IMR-90 (cell line): ENCODE results near the gene ACACB. TPM values are rescaled to one million over a fixed set of nuclear protein-coding genes. Genes with fewer than 3 reads are reported as not detected.

Source experiments
- ATAC-seq: fragments of 200-7000 bp; cut with Tn5 transposase; 2 replicates; pipeline ENCODE4 v1.9.1; 2020; ENCODE audit warnings: low read depth, mild to moderate bottlenecking, moderate library complexity
- BruUV-seq: library from RNA; stranded (reverse); fragments of 400-500 nt; replicated peaks from 2 replicates; lab custom pipeline; 2021; lab: Mats Ljungman, UMichigan
- CTCF ChIA-PET: fragments of 300-600 bp; formaldehyde crosslinking; extraction: SDS; loops from one replicate; lab custom pipeline; 2021; ENCODE audit warnings: antibody characterized with exemption; lab: Yijun Ruan, JAX
- POLR2A ChIA-PET: fragments of 300-600 bp; sonication (Branson Sonifier 250); formaldehyde crosslinking; loops from one replicate; lab custom pipeline; 2022; ENCODE audit warnings: antibody characterized with exemption; ENCODE audit not compliant: unreplicated experiment; lab: Charles Lee
- DNase-seq: peaks from one replicate; pipeline ENCODE4 v3.0.0; 2013
- H2AFZ ChIP-seq: replicated peaks from 2 replicates; pipeline ENCODE3; 2013; ENCODE audit warnings: low read length, mild to moderate bottlenecking; ENCODE audit not compliant: poor library complexity
- H2AK5ac ChIP-seq: 2 replicates; pipeline ENCODE4 v1.6.1; 2013; ENCODE audit warnings: low read depth, low read length, inconsistent platforms
- H2AK9ac ChIP-seq: replicated peaks from 2 replicates; pipeline ENCODE3; 2013; ENCODE audit warnings: mild to moderate bottlenecking, low read depth, low read length, moderate library complexity; ENCODE audit not compliant: poor library complexity
- H2BK120ac ChIP-seq: 2 replicates; pipeline ENCODE4 v1.6.1; 2013; ENCODE audit warnings: low read depth, low read length, inconsistent platforms
- H2BK15ac ChIP-seq: 3 replicates; pipeline ENCODE4 v1.6.1; 2013; ENCODE audit warnings: low read depth, low read length, inconsistent platforms
- H2BK20ac ChIP-seq: 2 replicates; pipeline ENCODE4 v1.6.1; 2013; ENCODE audit warnings: low read depth, mild to moderate bottlenecking, inconsistent platforms, low read length, moderate library complexity
- H2BK5ac ChIP-seq: 2 replicates; pipeline ENCODE4 v1.6.1; 2013; ENCODE audit warnings: mild to moderate bottlenecking, low read depth, low read length, inconsistent platforms; ENCODE audit not compliant: poor library complexity, severe bottlenecking
- H3K14ac ChIP-seq: replicated peaks from 2 replicates; pipeline ENCODE4 v1.6.1; 2013; ENCODE audit warnings: low read depth, low read length, inconsistent platforms
- H3K18ac ChIP-seq: 2 replicates; pipeline ENCODE4 v1.6.1; 2013; ENCODE audit warnings: low read depth, low read length, control low read depth
- H3K23ac ChIP-seq: 2 replicates; pipeline ENCODE4 v1.6.1; 2013; ENCODE audit warnings: low read depth, low read length, inconsistent platforms
- H3K27ac ChIP-seq: 2 replicates; pipeline ENCODE4 v1.5.1; 2013; ENCODE audit warnings: mild to moderate bottlenecking, control low read depth, low read length; ENCODE audit not compliant: insufficient read depth
- H3K27me3 ChIP-seq: 2 replicates; pipeline ENCODE4 v1.6.1; 2013; ENCODE audit warnings: low read length; ENCODE audit not compliant: control insufficient read depth, insufficient read depth
- H3K36me3 ChIP-seq: 2 replicates; pipeline ENCODE4 v1.6.1; 2013; ENCODE audit warnings: low read length, mixed read lengths; ENCODE audit not compliant: control insufficient read depth, insufficient read depth
- H3K4ac ChIP-seq: 2 replicates; pipeline ENCODE4 v1.6.1; 2013; ENCODE audit warnings: low read depth, low read length, inconsistent platforms
- H3K4me1 ChIP-seq: 2 replicates; pipeline ENCODE4 v1.6.1; 2013; ENCODE audit warnings: low read length, mixed read lengths; ENCODE audit not compliant: control insufficient read depth, insufficient read depth
- H3K4me2 ChIP-seq: 2 replicates; pipeline ENCODE4 v1.6.1; 2013; ENCODE audit warnings: low read depth, mild to moderate bottlenecking, control low read depth, low read length, moderate library complexity
- H3K4me3 ChIP-seq: 2 replicates; pipeline ENCODE4 v1.5.1; 2013; ENCODE audit warnings: low read depth, mild to moderate bottlenecking, control low read depth, low read length, moderate library complexity; ENCODE audit not compliant: insufficient read depth
- H3K56ac ChIP-seq: 2 replicates; pipeline ENCODE4 v1.6.1; 2013; ENCODE audit warnings: low read length, inconsistent platforms; ENCODE audit not compliant: insufficient read depth; ENCODE audit errors: extremely low read depth
- H3K79me1 ChIP-seq, 2 experiments: 2 replicates each; pipeline ENCODE4 v1.6.1; 2013; ENCODE audit warnings: low read length in 2 of 2, inconsistent platforms in 1 of 2, low read depth in 1 of 2
- H3K9ac ChIP-seq: 2 replicates; pipeline ENCODE4 v1.6.1; 2013; ENCODE audit warnings: low read depth, low read length, control low read depth
- H3K9me1 ChIP-seq: 2 replicates; pipeline ENCODE4 v1.6.1; 2013; ENCODE audit warnings: low read length, inconsistent platforms; ENCODE audit not compliant: insufficient read depth
- H3K9me3 ChIP-seq: 2 replicates; pipeline ENCODE4 v1.6.1; 2013; ENCODE audit warnings: low read length; ENCODE audit not compliant: control insufficient read depth, insufficient read depth
- H4K20me1 ChIP-seq: 2 replicates; pipeline ENCODE4 v1.6.1; 2013; ENCODE audit warnings: low read length, inconsistent platforms; ENCODE audit not compliant: insufficient read depth
- H4K5ac ChIP-seq: 2 replicates; pipeline ENCODE4 v1.6.1; 2013; ENCODE audit warnings: mild to moderate bottlenecking, low read depth, low read length, control low read depth
- H4K8ac ChIP-seq, 2 experiments: 2 replicates each; pipeline ENCODE4 v1.6.1; 2013; ENCODE audit warnings: low read depth in 2 of 2, low read length in 2 of 2, control low read depth in 1 of 2, inconsistent platforms in 1 of 2
- H4K91ac ChIP-seq: 2 replicates; pipeline ENCODE4 v1.6.1; 2013; ENCODE audit warnings: low read depth, low read length, inconsistent platforms; ENCODE audit not compliant: insufficient read depth
- BHLHE40 ChIP-seq: fragments of 150-350 bp; IDR thresholded peaks from 2 replicates; pipeline ENCODE4 v1.6.1; 2016; ENCODE audit warnings: mild to moderate bottlenecking, low read depth, low read length
- CEBPB ChIP-seq: IDR thresholded peaks from 2 replicates; pipeline ENCODE4 v1.6.1; 2012; ENCODE audit warnings: low read depth, low read length, improper control_type of control experiment
- CHD1 ChIP-seq: IDR thresholded peaks from 2 replicates; pipeline ENCODE4 v1.6.1; 2012; ENCODE audit warnings: low read depth, low read length, improper control_type of control experiment
- FOS ChIP-seq: fragments of 150-350 bp; IDR thresholded peaks from 2 replicates; pipeline ENCODE4 v1.6.1; 2016; ENCODE audit warnings: low read depth, low read length
- MAFK ChIP-seq: IDR thresholded peaks from 2 replicates; pipeline ENCODE4 v1.6.1; 2012; ENCODE audit warnings: low read depth, low read length, improper control_type of control experiment
- MAZ ChIP-seq: IDR thresholded peaks from 2 replicates; pipeline ENCODE4 v1.6.1; 2012; ENCODE audit warnings: low read depth, mild to moderate bottlenecking, low read length, improper control_type of control experiment, moderate library complexity, borderline replicate concordance
- MXI1 ChIP-seq: IDR thresholded peaks from 2 replicates; pipeline ENCODE4 v1.6.1; 2012; ENCODE audit warnings: low read depth, mild to moderate bottlenecking, low read length, moderate library complexity, borderline replicate concordance
- NFE2L2 ChIP-seq: fragments of 150-350 bp; IDR thresholded peaks from 2 replicates; pipeline ENCODE4 v1.6.1; 2016; ENCODE audit warnings: low read depth, mild to moderate bottlenecking, low read length
- POLR2A ChIP-seq: IDR thresholded peaks from 2 replicates; pipeline ENCODE4 v1.6.1; 2012; ENCODE audit warnings: mild to moderate bottlenecking, low read depth, low read length
- RAD21 ChIP-seq: IDR thresholded peaks from 2 replicates; pipeline ENCODE4 v1.6.1; 2012; ENCODE audit warnings: low read length, improper control_type of control experiment
- RCOR1 ChIP-seq: IDR thresholded peaks from 2 replicates; pipeline ENCODE4 v1.6.1; 2012; ENCODE audit warnings: mild to moderate bottlenecking, low read length, improper control_type of control experiment; ENCODE audit not compliant: insufficient replicate concordance
- RFX5 ChIP-seq: IDR thresholded peaks from 2 replicates; pipeline ENCODE4 v1.8.0; 2012; ENCODE audit warnings: low read depth, mild to moderate bottlenecking, low read length, moderate library complexity
- SMC3 ChIP-seq: fragments of 150-350 bp; IDR thresholded peaks from 2 replicates; pipeline ENCODE4 v1.6.1; 2016; ENCODE audit warnings: low read depth, mild to moderate bottlenecking, antibody characterized with exemption, low read length, moderate library complexity
- WGBS, 2 experiments: methylation state at CpG; one replicate each; pipeline versions ENCODE4 v1.1.5 to v1.1.7; 2013; ENCODE audit warnings: missing lambda C conversion rate in 2 of 2; ENCODE audit not compliant: insufficient read length in 1 of 2; ENCODE audit errors: extremely low coverage in 2 of 2; 5-methylcytosine and 5-hydroxymethylcytosine counted together
- dilution Hi-C: fragments of 300-500 bp; cut with HindIII; formaldehyde crosslinking; loops from one replicate; pipeline ENCODE4 v1.14.3; 2018; ENCODE audit warnings: low sequenced_read_pairs; ENCODE audit not compliant: unreplicated experiment
- in situ Hi-C: fragments of 300-500 bp; cut with MboI; formaldehyde crosslinking; loops from 3 replicates; pipeline ENCODE4 v1.14.3; 2019; ENCODE audit warnings: low sequenced_read_pairs, inconsistent platforms, mixed read lengths
- intact Hi-C: fragments of 100-400 bp; cut with micrococcal nuclease; formaldehyde crosslinking; loops from 2 replicates; pipeline ENCODE4 v1.10.0; 2022
- polyA plus RNA-seq, 3 experiments: library from polyadenylated mRNA; depleted of rRNA; stranded (reverse); fragments of >200 nt; gene quantifications; 2 replicates each; pipeline ENCODE4 v1.2.3, GENCODE V29; 2012; ENCODE audit warnings: low replicate concordance in 1 of 3
- total RNA-seq: library from RNA; depleted of rRNA; stranded (reverse); fragments of >200 nt; gene quantifications from 2 replicates; pipeline ENCODE4 v1.2.3, GENCODE V29; 2012
- TF ChIP-seq, protein P1 (sequence below): conservative IDR thresholded peaks from 2 replicates; pipeline ENCODE4 v1.5.1; 2012; ENCODE audit warnings: mild to moderate bottlenecking, low read depth, low read length, improper control_type of control experiment
- TF ChIP-seq, protein P2 (sequence below): fragments of 150-350 bp; IDR thresholded peaks from 2 replicates; pipeline ENCODE4 v1.6.1; 2016; ENCODE audit warnings: low read depth, mild to moderate bottlenecking, low read length, moderate library complexity, borderline replicate concordance

ACACB gene
- total and polyA plus RNA-seq, 2 of the 4 experiments (the other 2 are of a cell fraction), result 2.0 to 2.1 TPM

DNA sequence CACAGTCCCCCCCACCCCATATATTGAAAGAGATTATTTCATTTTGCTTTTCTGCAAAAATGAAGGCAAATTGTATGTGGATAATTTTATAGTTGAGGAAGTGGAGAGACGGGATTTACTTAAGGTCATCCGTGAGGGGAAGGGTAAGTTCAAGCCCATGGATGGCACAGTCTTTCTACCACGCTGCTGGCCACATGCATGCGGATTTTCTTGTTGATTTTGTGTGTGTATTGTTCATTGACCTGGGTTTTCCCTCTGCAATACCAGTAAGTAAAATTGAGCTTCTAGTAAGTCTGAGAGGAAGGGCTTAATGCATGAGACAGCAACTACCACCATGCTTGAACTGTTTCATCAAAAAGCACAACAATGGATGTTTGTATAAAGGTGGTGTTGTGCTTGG, 35.1 kb downstream of the ACACB start:
- Histone ChIP-seq H4K5ac (no peak overlapping the region), H2BK5ac (no peak overlapping the region), H4K20me1 (no peaks in the 10 kb centered on the region), H3K23ac (no peak overlapping the region), H3K4me2 (no peak overlapping the region), H4K8ac (no peak overlapping the region), H3K9me1 (no peaks in the 10 kb centered on the region), H3K56ac (no peak overlapping the region), H3K9ac (no peak overlapping the region), H3K4me1 (0 out of 2 replicates have a peak, but pooled peaks cover 2% of the 10 kb centered on the region), H3K9me3 (no peaks in the 10 kb centered on the region), H2BK20ac (no peak overlapping the region), H2BK120ac (no peak overlapping the region), H2AFZ (no peak overlapping the region), H3K27ac (no peak overlapping the region), H3K79me1 (0 out of 4 replicates have a peak, but pooled peaks cover 0 to 6% of the 10 kb centered on the region in 2 experiments), H3K14ac (no peak overlapping the region), H2AK9ac (no peak overlapping the region), H3K4me3 (no peak overlapping the region), H3K4ac (no peak overlapping the region), H2AK5ac (no peak overlapping the region), H3K27me3 (peaks cover 10% of the 10 kb centered on the region), H3K36me3 (no peaks in the 10 kb centered on the region), H4K91ac (no peak overlapping the region), H3K18ac (no peak overlapping the region), H2BK15ac (no peak overlapping the region)
- in situ Hi-C loops, result no loop called here
- no peak for TF ChIP-seq SMC3
- no peak for TF ChIP-seq NFE2L2
- TF ChIP-seq, protein P1, sequence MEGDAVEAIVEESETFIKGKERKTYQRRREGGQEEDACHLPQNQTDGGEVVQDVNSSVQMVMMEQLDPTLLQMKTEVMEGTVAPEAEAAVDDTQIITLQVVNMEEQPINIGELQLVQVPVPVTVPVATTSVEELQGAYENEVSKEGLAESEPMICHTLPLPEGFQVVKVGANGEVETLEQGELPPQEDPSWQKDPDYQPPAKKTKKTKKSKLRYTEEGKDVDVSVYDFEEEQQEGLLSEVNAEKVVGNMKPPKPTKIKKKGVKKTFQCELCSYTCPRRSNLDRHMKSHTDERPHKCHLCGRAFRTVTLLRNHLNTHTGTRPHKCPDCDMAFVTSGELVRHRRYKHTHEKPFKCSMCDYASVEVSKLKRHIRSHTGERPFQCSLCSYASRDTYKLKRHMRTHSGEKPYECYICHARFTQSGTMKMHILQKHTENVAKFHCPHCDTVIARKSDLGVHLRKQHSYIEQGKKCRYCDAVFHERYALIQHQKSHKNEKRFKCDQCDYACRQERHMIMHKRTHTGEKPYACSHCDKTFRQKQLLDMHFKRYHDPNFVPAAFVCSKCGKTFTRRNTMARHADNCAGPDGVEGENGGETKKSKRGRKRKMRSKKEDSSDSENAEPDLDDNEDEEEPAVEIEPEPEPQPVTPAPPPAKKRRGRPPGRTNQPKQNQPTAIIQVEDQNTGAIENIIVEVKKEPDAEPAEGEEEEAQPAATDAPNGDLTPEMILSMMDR, result no peak
- TF ChIP-seq RCOR1, result no peak
- TF ChIP-seq RAD21, result no peak
- TF ChIP-seq BHLHE40, result no peak
- TF ChIP-seq MAZ, result no peak
- TF ChIP-seq RFX5, result no peak
- TF ChIP-seq MXI1, result no peak
- TF ChIP-seq CEBPB, result no peak
- TF ChIP-seq, protein P2, sequence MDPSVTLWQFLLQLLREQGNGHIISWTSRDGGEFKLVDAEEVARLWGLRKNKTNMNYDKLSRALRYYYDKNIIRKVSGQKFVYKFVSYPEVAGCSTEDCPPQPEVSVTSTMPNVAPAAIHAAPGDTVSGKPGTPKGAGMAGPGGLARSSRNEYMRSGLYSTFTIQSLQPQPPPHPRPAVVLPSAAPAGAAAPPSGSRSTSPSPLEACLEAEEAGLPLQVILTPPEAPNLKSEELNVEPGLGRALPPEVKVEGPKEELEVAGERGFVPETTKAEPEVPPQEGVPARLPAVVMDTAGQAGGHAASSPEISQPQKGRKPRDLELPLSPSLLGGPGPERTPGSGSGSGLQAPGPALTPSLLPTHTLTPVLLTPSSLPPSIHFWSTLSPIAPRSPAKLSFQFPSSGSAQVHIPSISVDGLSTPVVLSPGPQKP, result no peak
- no peak for TF ChIP-seq FOS
- TF ChIP-seq MAFK, result no peak
- TF ChIP-seq CHD1, result no peak
- no peak for TF ChIP-seq POLR2A
- DNase-seq (no peak), ATAC-seq (no peak)
- no TSS peak for BruUV-seq
- dilution Hi-C loops, result no loop called here
- POLR2A ChIA-PET, result no interaction called here
- CTCF ChIA-PET, result no interaction called here
- intact Hi-C loops, result no loop called here
- WGBS, 2 experiments, result 100% methylated on average over 2 of the region's 4 CpGs; no CpG with 5 or more reads in 1 of the 2 experiments
